GM10266 (cell line): ENCODE measurements around the gene ARGLU1.

Experiments used
- DNase-seq: peaks from one replicate; pipeline ENCODE4 v3.0.0; 2012; ENCODE audit errors: extremely low spot score
- TF ChIP-seq, protein P1 (sequence below): IDR thresholded peaks from 2 replicates; pipeline ENCODE4 v1.5.1; 2012; ENCODE audit warnings: mild to moderate bottlenecking, low read depth; ENCODE audit not compliant: control insufficient read depth, insufficient read depth; ENCODE audit errors: missing control alignments

ARGLU1 gene

DNA sequence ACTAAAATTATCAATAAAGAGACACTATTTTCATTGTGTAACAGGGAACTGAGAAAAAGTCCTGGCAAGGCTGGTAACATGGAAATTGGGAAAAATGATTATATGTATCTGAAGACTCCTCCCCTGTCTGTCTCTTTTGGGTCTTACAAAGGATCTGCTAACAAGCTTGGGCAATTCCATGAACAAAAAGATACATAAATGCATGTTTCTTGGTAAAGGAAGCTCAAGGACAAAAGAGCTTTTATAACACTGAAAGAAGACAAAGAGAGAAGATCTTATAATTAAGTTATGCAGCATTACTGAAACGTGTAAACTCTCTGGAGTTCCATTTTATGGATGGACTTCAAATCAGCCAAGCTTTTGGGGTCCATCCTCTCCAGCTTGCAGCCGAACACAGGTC is 61.7 kb downstream of the ARGLU1 start:
- no peak for DNase-seq
- TF ChIP-seq, protein P1, sequence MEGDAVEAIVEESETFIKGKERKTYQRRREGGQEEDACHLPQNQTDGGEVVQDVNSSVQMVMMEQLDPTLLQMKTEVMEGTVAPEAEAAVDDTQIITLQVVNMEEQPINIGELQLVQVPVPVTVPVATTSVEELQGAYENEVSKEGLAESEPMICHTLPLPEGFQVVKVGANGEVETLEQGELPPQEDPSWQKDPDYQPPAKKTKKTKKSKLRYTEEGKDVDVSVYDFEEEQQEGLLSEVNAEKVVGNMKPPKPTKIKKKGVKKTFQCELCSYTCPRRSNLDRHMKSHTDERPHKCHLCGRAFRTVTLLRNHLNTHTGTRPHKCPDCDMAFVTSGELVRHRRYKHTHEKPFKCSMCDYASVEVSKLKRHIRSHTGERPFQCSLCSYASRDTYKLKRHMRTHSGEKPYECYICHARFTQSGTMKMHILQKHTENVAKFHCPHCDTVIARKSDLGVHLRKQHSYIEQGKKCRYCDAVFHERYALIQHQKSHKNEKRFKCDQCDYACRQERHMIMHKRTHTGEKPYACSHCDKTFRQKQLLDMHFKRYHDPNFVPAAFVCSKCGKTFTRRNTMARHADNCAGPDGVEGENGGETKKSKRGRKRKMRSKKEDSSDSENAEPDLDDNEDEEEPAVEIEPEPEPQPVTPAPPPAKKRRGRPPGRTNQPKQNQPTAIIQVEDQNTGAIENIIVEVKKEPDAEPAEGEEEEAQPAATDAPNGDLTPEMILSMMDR: no peak

DNA sequence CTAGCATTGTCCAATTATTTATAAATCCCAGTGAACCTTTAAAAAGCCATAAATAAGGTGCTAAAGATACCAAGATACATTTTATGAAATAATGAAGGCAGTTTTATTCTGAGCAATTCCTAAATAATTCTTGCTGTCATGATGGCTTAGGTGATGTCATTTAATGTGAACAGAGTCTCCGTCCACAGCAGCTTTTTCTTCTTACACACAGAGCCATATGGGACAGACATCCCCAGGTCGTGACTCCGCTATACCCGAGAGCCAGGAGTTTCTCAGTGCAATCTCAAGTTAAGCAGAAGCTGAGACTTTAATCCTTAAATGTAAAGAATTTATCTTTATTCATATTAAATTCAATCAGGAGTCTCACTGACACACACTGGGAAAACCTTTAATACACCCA is 62.2 kb downstream of the ARGLU1 start:
- TF ChIP-seq, protein P1: no peak
- DNase-seq: no peak

DNA sequence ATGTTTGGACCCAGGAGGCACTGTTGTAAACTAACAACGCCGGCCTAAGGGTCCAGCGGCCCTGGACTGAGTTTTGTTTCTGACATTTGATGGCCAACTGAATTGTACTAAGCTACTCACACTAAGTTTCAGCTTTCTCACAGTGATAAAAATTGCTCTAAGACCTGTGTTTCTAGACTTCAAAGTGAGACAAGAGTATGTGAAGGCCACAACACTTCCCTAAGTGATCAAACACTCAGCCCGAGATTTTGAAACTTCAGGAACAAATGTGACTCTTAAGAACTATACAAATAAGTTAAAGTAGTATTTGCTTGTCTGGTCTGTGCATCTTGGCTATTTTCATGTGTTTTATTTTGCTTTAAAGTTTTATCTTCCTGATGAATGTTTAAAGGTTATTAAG is 62.6 kb downstream of the ARGLU1 start:
- no peak for DNase-seq
- TF ChIP-seq, protein P1: no peak

DNA sequence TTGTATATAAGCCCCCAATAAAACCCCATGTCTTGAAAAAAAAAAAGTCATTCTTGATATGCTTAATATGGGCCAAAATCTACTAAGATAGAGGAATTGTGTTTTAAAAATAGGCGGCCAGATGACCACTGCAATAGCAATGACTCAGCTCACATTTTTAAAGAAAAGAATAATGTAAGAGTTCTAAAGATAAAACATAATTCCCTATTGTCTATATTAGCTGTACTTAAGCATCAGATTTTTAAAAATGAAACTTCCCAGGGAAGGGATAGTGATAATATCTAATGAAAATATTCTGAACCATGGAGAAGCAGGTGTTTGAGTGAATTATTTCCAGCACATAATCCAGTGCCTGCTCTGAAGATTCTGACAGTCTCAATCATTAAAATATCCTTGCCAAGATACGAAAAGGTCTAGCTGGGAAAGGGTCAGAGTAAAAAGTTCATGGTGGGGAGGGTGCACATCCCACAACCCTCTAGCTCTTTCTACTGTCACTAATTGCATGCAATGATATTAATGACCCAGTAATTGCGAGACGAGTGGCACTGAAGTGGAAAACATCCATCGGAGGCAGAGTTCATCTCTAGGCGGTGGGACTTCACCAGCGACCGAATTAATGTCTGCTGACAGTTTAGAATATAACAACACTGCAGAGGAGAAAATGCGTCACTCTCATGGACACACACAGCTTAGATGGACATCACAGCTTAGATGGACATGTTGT is 64.0 kb downstream of the ARGLU1 start:
- no peak for DNase-seq
- TF ChIP-seq, protein P1: no peak

DNA sequence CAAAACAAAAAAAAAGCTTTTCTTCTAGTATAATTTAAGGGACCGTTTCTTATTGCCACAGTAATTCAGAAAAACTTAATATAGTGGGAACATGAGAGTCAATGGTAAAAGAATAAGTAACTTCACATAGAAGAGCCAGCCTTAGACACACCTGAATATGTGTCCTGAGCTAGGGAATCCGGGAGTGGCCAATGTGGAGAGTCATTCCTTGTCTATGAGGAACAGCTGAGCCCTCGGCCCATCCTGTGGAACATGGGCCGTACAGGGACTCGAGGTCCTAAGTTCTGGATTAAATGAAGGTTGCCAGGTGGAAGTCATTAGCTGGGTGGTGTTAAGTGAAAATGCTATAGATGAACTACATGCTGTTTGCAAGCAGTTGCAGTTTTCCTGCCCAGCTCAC is 64.7 kb downstream of the ARGLU1 start:
- TF ChIP-seq, protein P1: no peak

DNA sequence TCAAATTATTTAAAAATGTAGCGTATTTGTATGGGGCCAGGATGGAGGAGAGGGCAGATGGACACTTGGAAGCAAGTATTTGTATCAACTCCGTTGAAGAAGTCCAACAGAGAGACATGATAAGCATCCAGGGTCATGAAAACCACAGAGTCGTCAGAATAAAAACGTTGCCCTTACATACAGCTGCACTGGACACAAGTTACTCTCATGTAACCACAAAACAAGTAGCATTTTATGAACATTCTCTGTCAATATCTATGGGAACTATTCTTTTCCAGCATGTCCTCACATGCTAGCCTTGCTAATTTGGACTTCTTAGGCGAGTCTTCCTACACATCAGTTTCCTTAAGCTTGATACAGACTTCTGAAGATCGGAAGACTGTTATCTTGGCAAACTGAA is 67.5 kb downstream of the ARGLU1 start:
- TF ChIP-seq, protein P1: no peak
- no peak for DNase-seq

More for the DNA sequence above, 64.7 kb downstream of the ARGLU1 start:
- no peak for DNase-seq

DNA sequence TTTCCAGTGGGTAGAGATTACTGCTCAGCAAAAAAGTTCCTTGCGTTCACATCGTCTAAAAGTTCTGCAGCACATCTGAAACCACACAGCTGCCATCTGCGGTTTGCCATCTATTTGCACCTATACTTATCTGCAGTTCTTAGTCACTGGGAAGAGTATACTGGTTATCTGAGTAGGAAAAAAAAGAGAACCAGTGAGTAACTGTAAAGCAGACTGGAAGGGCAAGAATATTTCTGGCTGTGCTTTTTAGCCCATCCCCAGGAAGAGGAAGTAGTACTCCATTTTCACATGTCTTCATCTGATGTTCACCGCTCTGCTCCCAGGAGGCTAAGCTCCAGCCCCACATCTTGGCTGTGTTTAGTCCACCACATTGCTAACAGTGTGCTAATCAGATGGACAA is 68.0 kb downstream of the ARGLU1 start:
- DNase-seq: no peak
- TF ChIP-seq, protein P1: no peak
